Measurements from ENCODE around the gene TGM5. TPM values are rescaled to one million over a fixed set of nuclear protein-coding genes. Genes with fewer than 3 reads are reported as not detected.
A peak's percentile ranks its signal among the peaks of the same experiment; 100 is the strongest.

The TGM5 gene
- total RNA-seq, 2 experiments from 2014 or later = not detected

GRCh38 chr15:43220991-43221403 is 45.7 kb downstream of the TGM5 start, which contains the start of gene EPB42:
Gene EPB42, minus strand, starts transcription at chr15:43221018. Its CDS starts 193 bp downstream, at chr15:43220825.
- intact Hi-C loops (cut with micrococcal nuclease) = no loop called here
- peaks cover 3% of the 10 kb centered on the region for H3K9me3 Mint-ChIP-seq
- H3K4me1 Mint-ChIP-seq (ENCODE audit: low read depth) = peaks cover 2% of the 10 kb centered on the region
- no peak for DNase-seq
- no peak within 1 kb of the TSS for H3K4me3 Mint-ChIP-seq
- CTCF ChIA-PET = interaction anchor here (1.6 kb wide), 1 partner anchor 65 kb away, joined by 7 read pairs; no protein-coding TSS in a partner anchor
- no peaks in the 10 kb centered on the region for H3K36me3 Mint-ChIP-seq (ENCODE audit: low read depth)
- H3K27me3 Mint-ChIP-seq (ENCODE audit: low read depth) = peaks cover 7% of the 10 kb centered on the region
- no peak within 1 kb of the TSS for H3K27ac Mint-ChIP-seq

GRCh38 chr15:43219929-43220928 is 46.5 kb downstream of the TGM5 start:
- peaks cover 3% of the 10 kb centered on the region for H3K9me3 Mint-ChIP-seq
- no peak overlapping the region for H3K27ac Mint-ChIP-seq
- DNase-seq = no peak
- CTCF ChIA-PET = interaction anchor here (1.6 kb wide), 1 partner anchor 65 kb away, joined by 7 read pairs; no protein-coding TSS in a partner anchor
- H3K36me3 Mint-ChIP-seq (ENCODE audit: low read depth) = no peaks in the 10 kb centered on the region
- no peak overlapping the region for H3K4me3 Mint-ChIP-seq
- peaks cover 5% of the 10 kb centered on the region for H3K27me3 Mint-ChIP-seq (ENCODE audit: low read depth)
- intact Hi-C loops (cut with micrococcal nuclease) = no loop called here
- H3K4me1 Mint-ChIP-seq (ENCODE audit: low read depth) = no peaks in the 10 kb centered on the region

DNA sequence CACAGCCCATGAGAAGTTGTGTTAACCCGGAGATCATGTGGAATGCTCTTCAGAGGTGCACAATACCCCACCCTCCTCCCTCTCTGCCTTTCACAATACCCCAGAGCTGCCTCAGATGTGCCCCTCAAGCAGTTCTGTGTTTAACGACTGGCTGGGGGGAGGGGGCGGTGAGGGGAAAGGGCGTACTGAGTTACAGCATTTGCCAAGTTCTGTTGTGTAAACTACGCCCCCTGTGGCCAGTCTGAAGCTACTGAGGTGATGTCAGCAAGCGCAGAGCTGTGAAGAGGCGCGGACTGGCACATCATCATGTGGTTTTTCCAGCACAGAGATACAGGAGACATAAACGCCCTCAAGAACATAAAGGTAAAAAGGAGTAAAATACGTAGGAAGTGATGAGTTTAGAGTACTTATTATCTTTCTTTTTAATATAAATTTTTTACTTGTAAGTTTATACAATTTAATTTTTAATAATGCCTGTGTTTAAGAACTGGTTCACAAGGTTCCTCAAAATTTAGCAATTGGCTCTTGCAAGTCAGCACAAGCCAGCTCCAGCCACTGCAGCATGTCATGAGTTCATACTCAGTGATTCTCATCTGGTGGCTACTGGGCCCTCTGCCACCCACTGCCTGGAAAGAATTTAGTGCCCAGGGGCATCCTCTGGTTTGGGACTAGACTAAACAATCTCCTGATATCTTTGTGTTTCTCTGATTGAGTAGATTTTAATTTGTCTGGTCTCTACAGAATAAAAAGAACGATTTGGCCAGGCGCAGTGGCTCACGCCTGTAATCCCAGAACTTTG is 47.6 kb downstream of the TGM5 start:
- Mint-ChIP-seq H3K9me3 (peaks cover 3% of the 10 kb centered on the region), H3K27me3 (ENCODE audit: low read depth) (peaks cover 5% of the 10 kb centered on the region), H3K27ac (no peak overlapping the region), H3K36me3 (ENCODE audit: low read depth) (no peaks in the 10 kb centered on the region), H3K4me1 (ENCODE audit: low read depth) (no peaks in the 10 kb centered on the region), H3K4me3 (no peak overlapping the region)
- DNase-seq = peak; percentile 37
- intact Hi-C loops (cut with micrococcal nuclease) = no loop called here
- CTCF ChIA-PET = interaction anchor here (1.6 kb wide), 1 partner anchor 66 kb away, joined by 7 read pairs; no protein-coding TSS in a partner anchor

DNA sequence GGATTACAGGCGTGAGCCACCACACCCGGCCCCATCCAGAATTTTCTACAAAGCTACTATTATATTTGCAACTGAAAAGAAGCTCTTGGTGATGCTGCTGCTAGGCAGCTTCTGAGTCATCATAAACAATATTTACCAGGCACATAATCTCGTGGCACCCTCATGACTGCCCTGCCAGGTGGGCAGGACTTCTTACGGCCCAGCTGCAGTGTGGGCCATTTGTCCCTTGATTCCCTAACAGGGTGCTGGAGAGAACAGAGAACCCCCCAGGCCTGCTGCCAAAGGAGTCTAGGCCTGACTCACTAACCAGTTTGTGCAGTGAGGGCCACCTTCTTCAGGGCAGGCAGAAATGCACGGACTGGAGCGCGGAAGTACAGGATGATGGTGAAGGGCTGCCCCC is 50.8 kb downstream of the TGM5 start:
- CTCF ChIA-PET = interaction anchor here (0.6 to 2.0 kb wide), 4 partner anchors 10 to 156 kb away, joined by 3 to 9 read pairs (median 3); no protein-coding TSS in a partner anchor
- H3K9me3 Mint-ChIP-seq = peaks cover 3% of the 10 kb centered on the region
- intact Hi-C loops (cut with micrococcal nuclease) = no loop called here
- H3K4me1 Mint-ChIP-seq (ENCODE audit: low read depth) = no peaks in the 10 kb centered on the region
- DNase-seq = no peak
- H3K27ac Mint-ChIP-seq = no peak overlapping the region
- H3K36me3 Mint-ChIP-seq (ENCODE audit: low read depth) = no peaks in the 10 kb centered on the region
- H3K27me3 Mint-ChIP-seq (ENCODE audit: low read depth) = peaks cover 5% of the 10 kb centered on the region
- no peak overlapping the region for H3K4me3 Mint-ChIP-seq

GRCh38 chr15:43214592-43215295 is 52.0 kb downstream of the TGM5 start:
- Mint-ChIP-seq H3K4me1 (ENCODE audit: low read depth) (no peaks in the 10 kb centered on the region), H3K27ac (no peak overlapping the region), H3K27me3 (ENCODE audit: low read depth) (no peaks in the 10 kb centered on the region), H3K9me3 (peaks cover 3% of the 10 kb centered on the region), H3K4me3 (no peak overlapping the region), H3K36me3 (ENCODE audit: low read depth) (no peaks in the 10 kb centered on the region)
- CTCF ChIA-PET = interaction anchor here (1.0 to 1.1 kb wide), 2 partner anchors 10 to 15 kb away, joined by 5 read pairs; no protein-coding TSS in a partner anchor
- no peak for DNase-seq
- intact Hi-C loops (cut with micrococcal nuclease) = no loop called here

DNA sequence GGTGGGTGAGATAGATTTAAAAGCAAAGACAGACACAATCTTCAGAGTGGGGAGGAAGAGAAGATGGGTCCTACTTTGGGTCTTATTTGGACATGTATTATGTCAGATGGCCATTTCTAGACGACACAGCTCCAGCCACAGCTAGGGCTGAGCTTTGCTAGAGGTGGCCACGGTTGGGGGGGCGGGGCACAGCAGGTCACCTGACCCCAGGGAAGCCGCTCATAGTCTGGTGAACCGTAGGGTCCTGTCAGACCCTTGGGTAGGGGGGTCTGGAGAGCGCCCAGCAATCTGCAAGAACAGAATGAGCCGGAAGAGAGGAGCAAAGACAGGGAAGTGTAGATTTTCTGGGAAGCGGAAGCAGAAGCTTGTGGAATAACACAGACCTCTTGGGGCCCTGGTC is 52.6 kb downstream of the TGM5 start:
- no peak for DNase-seq
- intact Hi-C loops (cut with micrococcal nuclease) = no loop called here
- H3K36me3 Mint-ChIP-seq (ENCODE audit: low read depth) = no peaks in the 10 kb centered on the region
- H3K9me3 Mint-ChIP-seq = peaks cover 3% of the 10 kb centered on the region
- H3K27ac Mint-ChIP-seq = no peak overlapping the region
- CTCF ChIA-PET = interaction anchor here (1.0 to 1.1 kb wide), 3 partner anchors 10 to 71 kb away, joined by 3 to 5 read pairs (median 5); no protein-coding TSS in a partner anchor
- H3K27me3 Mint-ChIP-seq (ENCODE audit: low read depth) = no peaks in the 10 kb centered on the region
- no peaks in the 10 kb centered on the region for H3K4me1 Mint-ChIP-seq (ENCODE audit: low read depth)
- H3K4me3 Mint-ChIP-seq = no peak overlapping the region

GRCh38 chr15:43213466-43213865 is 53.3 kb downstream of the TGM5 start:
- DNase-seq = no peak
- Mint-ChIP-seq H3K36me3 (ENCODE audit: low read depth) (no peaks in the 10 kb centered on the region), H3K27me3 (ENCODE audit: low read depth) (peaks cover 5% of the 10 kb centered on the region), H3K27ac (no peak overlapping the region), H3K9me3 (peaks cover 3% of the 10 kb centered on the region), H3K4me3 (no peak overlapping the region), H3K4me1 (ENCODE audit: low read depth) (no peaks in the 10 kb centered on the region)
- CTCF ChIA-PET = interaction anchor here (0.9 to 1.1 kb wide), 2 partner anchors 12 to 72 kb away, joined by 3 to 5 read pairs; no protein-coding TSS in a partner anchor
- intact Hi-C loops (cut with micrococcal nuclease) = no loop called here

DNA sequence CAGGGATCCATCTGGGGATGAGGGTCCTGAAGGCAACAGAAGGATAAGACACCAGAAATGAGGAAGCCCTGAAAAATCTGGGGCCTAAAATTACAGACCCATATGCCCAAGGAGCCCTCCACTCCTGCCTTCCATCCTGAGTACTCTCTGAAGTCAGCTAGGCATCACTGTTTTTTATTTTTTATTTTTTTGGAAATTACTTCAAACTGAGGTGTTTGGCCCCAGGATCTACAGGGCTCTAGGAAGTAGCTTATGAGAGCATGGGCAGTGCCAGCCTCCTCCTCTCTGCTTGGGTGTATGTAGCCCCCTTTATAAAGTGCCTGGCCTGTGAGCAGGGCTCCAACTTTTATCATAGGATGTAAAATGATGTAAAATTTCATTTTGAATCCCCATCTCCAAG is 53.8 kb downstream of the TGM5 start:
- CTCF ChIA-PET = interaction anchor here (0.9 to 1.1 kb wide), 3 partner anchors 12 to 72 kb away, joined by 3 to 5 read pairs (median 4); no protein-coding TSS in a partner anchor
- Mint-ChIP-seq H3K27me3 (ENCODE audit: low read depth) (peaks cover 5% of the 10 kb centered on the region), H3K4me3 (no peak overlapping the region), H3K27ac (no peak overlapping the region), H3K9me3 (peaks cover 3% of the 10 kb centered on the region), H3K4me1 (ENCODE audit: low read depth) (no peaks in the 10 kb centered on the region), H3K36me3 (ENCODE audit: low read depth) (no peaks in the 10 kb centered on the region)
- DNase-seq = no peak
- intact Hi-C loops (cut with micrococcal nuclease) = no loop called here

- Mint-ChIP-seq H3K4me1 (ENCODE audit: low read depth) (no peaks in the 10 kb centered on the region), H3K9me3 (peaks cover 3% of the 10 kb centered on the region), H3K4me3 (no peak overlapping the region), H3K27me3 (ENCODE audit: low read depth) (peaks cover 5% of the 10 kb centered on the region), H3K27ac (no peak overlapping the region), H3K36me3 (ENCODE audit: low read depth) (no peaks in the 10 kb centered on the region)
- intact Hi-C loops (cut with micrococcal nuclease) = no loop called here
- CTCF ChIA-PET = interaction anchor here (0.6 to 2.5 kb wide), 4 partner anchors 13 to 73 kb away, joined by 3 to 8 read pairs (median 4); no protein-coding TSS in a partner anchor
- no peak for DNase-seq
Observed at GRCh38 chr15:43212299-43212698, 54.4 kb downstream of the TGM5 start.

DNA sequence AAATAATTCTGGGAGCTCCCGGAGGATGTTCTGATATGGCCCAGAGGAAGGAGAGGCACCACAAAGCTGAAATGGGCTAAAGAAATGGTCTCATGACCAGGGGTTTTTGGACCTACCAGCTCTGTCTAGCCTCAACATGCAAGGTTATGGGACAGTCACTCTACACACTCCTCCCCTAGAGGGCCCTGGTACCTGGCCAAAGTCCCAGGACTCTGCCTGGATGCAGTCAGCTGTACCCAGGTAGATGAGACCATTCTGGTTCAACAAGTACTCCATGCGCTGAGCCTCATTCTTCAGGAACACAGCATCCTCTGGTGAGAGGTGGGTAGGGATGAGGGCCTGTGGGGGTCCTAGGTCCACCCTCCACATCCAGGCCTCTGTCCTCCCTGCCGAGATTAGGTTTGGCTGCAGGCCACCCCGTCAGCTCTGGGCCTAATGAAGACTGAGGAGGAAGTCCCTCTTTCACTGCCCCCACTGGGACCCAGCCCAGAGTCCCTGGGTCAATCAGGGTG is 55.4 kb downstream of the TGM5 start:
- intact Hi-C loops (cut with micrococcal nuclease) = no loop called here
- Mint-ChIP-seq H3K36me3 (ENCODE audit: low read depth) (no peaks in the 10 kb centered on the region), H3K9me3 (no peaks in the 10 kb centered on the region), H3K27ac (no peak overlapping the region), H3K27me3 (ENCODE audit: low read depth) (peaks cover 5% of the 10 kb centered on the region), H3K4me1 (ENCODE audit: low read depth) (no peaks in the 10 kb centered on the region), H3K4me3 (no peak overlapping the region)
- no peak for DNase-seq
- CTCF ChIA-PET = interaction anchor here (2.5 kb wide), 1 partner anchor 14 kb away, joined by 8 read pairs; no protein-coding TSS in a partner anchor

- Mint-ChIP-seq H3K36me3 (ENCODE audit: low read depth) (no peaks in the 10 kb centered on the region), H3K4me3 (no peak overlapping the region), H3K4me1 (ENCODE audit: low read depth) (no peaks in the 10 kb centered on the region), H3K9me3 (no peaks in the 10 kb centered on the region), H3K27ac (no peak overlapping the region), H3K27me3 (ENCODE audit: low read depth) (peaks cover 5% of the 10 kb centered on the region)
- no peak for DNase-seq
- CTCF ChIA-PET = interaction anchor here (2.5 kb wide), 1 partner anchor 14 kb away, joined by 8 read pairs; no protein-coding TSS in a partner anchor
- intact Hi-C loops (cut with micrococcal nuclease) = no loop called here
Observed at GRCh38 chr15:43210807-43211206, 55.9 kb downstream of the TGM5 start.
